NCI-H345 treated with DMSO at 0.1 percent for 48 hours (cell line): ENCODE results near the gene PAFAH2.
A peak's percentile ranks its signal among the peaks of the same experiment; 100 is the strongest.

ENCODE experiments used
- DNase-seq: peaks from one replicate; lab custom pipeline; 2025; ENCODE audit not compliant: unreplicated experiment; lab: John Stamatoyannopoulos, UW

The PAFAH2 gene

DNA sequence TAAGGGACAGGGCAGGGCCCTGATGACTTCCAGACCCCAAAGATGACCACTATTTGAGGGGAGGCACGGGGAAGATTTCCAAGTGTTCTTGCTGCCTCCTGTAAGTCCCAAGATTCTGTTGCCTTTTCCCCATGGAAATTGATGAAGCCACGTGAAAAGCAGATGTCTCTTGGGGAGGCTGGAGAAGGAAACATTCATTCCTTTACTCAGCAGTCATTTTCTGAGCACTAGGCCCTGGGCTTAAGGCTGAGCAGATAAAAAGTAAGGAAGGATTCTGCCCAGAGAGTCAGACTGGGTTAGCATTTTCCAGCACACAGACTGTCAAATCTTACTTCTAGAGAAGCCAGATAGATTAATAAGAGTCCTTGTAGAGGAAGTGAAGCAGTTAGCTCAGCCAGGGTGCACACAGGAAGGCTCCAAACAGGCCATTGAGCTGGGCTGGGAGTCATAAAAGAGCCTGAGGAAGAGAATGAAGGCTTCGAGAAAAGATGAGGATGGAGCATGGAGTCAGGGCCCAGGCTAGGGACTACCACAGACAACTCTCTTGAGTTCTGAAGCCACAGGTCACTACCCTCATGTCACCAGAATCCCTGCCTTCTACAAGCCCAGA, 33.9 kb upstream of the PAFAH2 start:
- no peak for DNase-seq

DNA sequence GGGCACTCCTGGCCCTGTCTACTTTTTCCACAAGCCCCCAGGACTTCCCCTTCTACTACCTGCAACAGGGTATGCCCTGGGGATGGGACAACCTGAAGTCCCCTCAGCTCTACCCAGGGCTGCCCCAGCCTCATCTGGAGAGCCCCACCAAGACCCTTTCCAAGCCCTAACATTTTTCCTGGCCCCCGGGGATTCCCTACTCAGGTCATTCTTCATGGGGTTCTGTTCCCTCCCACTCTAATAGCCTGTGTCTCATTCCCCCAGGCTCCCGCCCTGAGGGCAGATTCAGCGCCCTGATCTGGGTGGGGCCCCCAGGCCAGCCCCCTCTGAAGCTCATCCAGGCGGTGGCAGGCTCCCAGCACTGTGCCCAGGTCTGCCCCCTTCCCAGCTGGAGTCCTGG, 33.3 kb upstream of the PAFAH2 start:
- no peak for DNase-seq

- no peak for DNase-seq
Measured at GRCh38 chr1:26029864-26030481, 32.1 kb upstream of the PAFAH2 start.

DNA sequence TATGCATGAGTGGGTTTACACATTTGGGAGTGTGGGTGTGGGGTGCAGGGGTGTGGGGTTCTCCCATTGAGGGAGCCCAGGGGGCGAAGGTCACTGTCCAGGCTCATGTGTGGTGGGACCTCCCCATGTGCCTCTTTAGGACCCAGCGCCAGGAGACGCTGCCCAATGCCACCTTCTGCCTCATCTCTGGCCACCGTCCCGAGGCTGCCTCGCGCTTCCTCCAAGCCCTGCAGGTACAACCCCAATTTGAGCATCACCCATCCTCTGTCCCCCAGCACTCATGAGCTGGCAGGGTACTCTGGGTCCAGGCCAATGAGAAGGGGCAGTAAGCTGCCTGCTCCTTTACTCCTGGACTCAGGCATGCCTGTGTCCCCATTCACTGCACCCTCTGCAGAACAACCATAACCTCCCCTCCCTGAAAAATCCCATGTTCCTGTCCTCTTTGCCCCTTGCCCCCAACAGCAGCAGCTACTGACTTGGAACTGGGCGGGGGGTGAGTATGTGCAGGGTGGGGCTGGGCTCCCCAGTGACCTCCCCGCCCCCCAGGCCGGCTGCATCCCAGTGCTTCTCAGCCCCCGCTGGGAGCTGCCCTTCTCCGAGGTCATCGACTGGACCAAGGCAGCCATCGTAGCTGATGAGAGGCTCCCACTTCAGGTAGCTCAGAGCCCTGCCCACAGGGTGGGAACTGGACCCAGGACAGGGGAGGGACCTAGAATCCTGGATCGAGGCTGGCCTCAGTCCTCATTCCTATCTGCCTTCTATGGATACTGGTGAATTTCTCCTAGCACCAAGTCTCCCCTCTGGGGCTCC, 31.4 kb upstream of the PAFAH2 start:
- DNase-seq, result no peak

DNA sequence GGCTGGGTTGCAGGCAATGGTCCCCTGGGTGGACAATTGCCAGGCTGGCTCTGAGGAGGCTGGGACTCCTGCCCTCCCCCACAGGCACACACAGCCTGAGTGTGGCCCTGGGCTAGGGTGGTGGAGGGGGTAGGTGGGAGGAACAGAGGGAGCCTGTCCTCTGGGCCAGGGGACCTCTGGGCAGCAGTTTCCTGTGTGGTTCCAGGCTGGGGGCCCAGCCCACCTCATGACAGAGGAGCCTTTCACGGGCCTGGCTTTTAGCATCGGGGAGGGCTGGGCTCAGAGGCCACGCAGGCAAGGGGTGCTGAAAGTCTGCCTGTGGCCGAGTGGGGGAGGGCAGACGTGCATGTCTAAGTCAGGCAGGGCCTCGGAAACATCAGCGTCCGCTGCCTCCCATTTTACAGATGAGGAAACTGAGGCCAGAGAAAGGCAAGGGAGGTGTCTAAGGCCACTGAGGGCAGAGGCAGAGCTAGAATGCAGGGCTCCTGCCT, 30.7 kb upstream of the PAFAH2 start:
- no peak for DNase-seq

DNA sequence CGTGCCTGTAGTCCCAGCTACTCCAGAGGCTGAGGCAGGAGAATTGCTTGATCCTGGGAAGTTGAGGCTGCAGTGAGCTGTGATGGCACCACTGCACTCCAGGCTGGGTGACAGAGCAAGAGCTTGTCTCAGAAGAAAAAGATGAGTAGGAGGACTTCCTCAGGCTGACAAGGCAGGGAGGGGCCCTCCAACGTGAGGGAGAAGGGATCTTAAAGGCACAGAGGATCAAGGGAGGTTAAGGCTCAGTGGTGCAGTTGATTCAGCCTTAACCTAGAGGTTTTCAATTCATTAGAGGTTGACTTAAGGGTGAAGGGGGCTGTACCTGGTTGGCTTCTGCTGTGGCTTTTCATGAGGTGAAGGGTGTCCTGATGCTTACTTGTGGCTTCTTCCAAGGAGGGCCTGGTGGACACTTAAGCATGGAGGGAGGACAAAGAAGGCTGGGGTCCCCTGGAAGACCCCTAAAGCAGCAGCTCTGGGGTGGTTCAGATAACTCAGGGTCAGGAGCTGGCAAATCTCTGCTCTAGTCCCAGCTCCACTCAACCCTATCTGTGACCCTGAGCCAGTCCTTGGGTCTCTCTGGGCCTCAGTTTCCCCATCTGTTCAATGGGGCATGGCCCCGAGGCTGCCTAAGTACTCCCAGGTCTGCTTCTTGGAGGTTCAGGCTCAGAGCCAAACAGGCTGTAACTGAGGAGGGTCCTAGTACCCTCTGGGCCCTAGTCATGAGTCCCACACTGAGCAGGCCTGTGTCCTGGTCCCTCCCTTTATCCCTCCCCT, 30.0 kb upstream of the PAFAH2 start:
- DNase-seq, result peak; percentile 67

DNA sequence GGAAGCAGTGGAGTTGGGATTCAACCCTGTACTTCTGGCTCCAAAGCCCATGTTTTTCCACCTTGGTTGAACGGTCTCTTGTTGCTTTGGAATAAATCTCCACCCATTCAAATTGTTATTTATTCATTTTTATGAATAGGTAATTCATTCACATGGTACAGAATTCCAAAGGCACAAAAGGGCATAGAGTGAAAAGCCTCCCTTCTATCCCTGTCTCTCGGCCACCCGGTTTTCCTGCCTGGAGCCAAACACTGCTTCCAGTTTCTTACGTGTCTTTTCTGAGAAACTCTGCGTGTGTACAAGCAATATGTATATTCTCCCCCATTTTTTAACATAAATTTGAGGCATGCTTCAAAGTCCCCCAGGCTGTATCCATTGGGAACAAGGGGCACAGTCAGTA, 27.7 kb upstream of the PAFAH2 start:
- no peak for DNase-seq

DNA sequence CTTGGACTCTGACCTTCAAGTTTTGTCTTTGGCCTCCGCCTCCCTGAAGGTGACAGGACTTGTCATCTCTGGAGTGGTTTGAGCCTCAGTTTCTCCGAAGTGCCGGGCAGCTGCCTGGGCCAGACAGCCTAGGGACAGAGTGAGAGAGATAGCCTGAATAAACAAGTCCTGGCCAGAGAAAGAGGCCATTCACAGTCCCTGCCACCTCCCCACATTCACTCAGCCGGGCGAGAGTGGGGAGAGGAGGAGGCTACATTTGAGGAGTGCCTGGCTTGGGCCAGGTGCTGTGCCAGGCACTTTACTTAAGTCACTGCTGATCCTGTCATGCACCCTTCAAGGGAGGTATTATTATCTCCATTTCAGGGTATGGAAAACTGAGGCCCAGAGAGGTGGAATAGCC, 27.2 kb upstream of the PAFAH2 start:
- no peak for DNase-seq

- DNase-seq, result no peak
Measured at GRCh38 chr1:26023826-26024225, 26.0 kb upstream of the PAFAH2 start.

DNA sequence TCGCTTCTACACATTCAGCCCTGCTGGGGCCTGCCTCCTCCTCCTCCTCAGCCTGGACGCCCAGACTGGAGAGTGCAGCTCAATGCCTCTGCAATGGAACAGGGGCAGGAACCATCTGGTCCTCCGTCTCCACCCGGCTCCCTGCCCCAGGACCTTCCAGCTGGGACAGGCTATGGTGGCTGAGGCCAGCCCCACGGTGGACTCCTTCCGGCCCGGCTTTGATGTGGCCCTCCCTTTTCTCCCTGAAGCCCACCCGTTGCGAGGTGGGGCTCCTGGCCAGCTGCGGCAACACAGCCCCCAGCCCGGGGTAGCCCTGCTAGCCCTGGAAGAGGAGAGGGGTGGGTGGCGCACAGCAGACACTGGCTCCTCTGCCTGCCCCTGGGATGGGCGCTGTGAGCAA, 25.1 kb upstream of the PAFAH2 start:
- DNase-seq, result no peak

- no peak for DNase-seq
Measured at GRCh38 chr1:26022404-26022779, 24.5 kb upstream of the PAFAH2 start.

GRCh38 chr1:26021647-26022403, 24.0 kb upstream of the PAFAH2 start, which contains the start of gene EXTL1:
Gene EXTL1 (plus strand): TSS chr1:26021775. CDS start chr1:26022647, 872 bp downstream.
- DNase-seq, result no peak

DNA sequence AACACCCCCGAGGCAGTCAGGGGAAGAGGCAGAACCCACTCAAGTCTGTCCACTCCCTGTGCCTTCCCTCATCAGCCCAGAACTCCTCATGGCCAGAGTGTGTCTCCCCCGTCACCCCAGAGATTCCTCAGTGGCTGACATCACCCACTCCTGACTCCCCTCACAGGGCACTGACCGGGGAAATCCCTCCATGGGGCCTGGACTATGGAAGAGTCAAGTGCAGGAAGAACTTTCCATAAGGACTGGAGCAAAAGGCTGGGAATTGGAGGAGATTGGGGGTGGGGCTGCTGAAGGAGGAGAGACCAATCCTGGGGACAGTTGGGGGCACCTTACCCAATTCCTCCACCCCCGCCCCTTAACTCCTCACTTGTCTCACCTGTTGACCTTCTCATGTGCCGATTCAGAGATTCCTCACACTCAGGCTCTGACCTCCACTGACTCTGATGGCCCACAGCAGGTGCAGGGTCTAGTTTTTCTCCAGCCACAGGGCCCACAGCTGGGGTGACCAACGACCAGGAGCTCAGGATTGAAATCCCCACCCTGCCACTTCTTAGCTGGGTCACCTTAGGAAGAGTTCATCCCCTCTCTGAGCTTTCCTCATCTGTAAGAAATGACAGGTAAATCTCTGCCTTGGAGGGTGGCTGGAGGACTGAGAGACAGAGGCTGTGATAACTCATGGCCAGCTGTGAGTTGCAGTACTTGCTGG, 23.2 kb upstream of the PAFAH2 start:
- DNase-seq, result no peak

DNA sequence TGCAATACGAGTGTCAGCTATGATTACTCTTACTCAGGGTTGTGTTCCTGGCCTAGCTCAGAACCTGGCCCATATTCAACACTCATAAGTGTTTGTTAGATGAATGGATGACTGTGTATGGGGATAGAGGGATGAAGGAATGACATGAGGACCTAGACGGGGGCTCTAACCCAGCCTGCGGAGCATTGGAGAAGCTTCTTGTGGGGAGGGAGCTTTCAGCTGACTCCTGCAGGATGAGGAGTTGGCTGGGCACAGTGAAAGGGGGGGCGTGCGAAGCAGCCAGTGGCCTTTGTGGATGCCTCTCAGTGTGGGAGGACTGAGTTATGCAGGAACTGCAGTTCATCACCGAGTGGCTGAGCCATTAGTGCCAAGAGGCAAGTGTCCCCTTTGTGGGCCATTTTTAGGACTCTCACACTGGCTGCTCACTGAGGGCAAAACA, 22.5 kb upstream of the PAFAH2 start:
- no peak for DNase-seq

- no peak for DNase-seq
Measured at GRCh38 chr1:26019641-26020315, 21.9 kb upstream of the PAFAH2 start.

- no peak for DNase-seq
Measured at GRCh38 chr1:26017606-26018005, 19.7 kb upstream of the PAFAH2 start.

DNA sequence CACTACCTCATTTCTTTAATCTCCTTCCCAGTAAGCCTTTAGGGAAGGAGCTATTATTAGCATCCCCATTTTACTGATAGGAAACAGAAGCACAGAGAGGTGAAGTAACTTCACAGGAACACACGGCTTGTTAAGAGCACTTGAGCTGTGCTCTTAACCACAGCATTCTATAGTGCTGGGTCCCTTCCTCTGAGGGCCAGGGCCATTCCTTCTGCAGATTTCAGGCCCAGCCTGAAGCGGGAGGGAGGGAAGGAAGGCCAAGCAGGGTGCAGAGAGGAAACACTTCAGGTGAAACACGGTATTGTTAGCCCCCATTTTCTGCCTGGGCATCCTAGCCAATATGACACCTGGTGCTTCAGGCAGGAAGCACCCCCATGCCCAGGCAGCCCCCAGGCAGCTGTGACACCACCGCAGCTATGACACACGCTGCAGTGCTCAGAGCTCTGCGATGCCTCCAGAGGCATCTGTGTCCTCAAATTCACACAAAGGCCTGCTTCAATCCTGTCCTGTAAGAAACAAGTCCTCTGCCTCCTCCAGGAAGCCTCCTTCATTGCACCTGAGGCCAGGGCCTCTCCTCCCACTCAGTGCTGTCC, 19.2 kb upstream of the PAFAH2 start:
- no peak for DNase-seq

DNA sequence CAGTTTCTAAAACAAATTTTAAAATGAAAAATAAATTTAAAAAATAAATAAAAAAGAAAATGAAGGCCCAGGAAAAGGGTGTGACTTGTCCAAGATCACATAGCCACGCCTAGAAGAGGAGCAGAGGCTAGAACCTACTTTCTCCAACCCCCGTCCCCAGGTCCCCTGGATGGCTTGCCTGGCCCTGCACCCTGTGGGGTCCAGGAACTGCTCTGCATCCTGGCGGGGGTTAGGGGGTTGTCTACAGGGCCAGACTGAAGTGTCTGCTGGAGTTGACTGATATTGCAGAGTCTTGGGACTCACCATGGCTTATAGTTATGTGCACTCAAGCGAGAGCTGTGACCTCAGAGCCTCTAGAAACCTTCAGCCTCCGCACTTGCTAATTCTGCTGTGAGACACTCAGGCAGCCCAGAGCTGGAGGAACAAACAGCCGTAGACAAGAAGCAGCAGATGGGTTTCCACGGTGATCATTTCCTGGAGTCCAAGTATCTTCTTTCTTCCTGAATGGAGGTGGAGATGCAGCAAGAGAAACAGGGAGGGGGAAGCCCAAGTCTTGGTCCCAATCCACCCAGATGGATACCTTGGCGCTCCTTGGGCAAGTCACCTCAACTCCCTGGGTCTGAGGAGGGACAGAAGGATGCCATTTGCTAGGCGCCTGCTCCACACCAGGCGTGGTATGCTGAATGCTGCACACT, 18.5 kb upstream of the PAFAH2 start:
- DNase-seq, result no peak
